ENCODE measurements around the gene SYF2. TPM values are rescaled to one million over a fixed set of nuclear protein-coding genes. Genes with fewer than 3 reads are reported as not detected.

SYF2 gene
- total and polyA plus RNA-seq, 2 of the 13 experiments (the other 11 are each of a cell fraction or from before 2014, with no cell fraction given) = 17.8 to 34.1 TPM

DNA sequence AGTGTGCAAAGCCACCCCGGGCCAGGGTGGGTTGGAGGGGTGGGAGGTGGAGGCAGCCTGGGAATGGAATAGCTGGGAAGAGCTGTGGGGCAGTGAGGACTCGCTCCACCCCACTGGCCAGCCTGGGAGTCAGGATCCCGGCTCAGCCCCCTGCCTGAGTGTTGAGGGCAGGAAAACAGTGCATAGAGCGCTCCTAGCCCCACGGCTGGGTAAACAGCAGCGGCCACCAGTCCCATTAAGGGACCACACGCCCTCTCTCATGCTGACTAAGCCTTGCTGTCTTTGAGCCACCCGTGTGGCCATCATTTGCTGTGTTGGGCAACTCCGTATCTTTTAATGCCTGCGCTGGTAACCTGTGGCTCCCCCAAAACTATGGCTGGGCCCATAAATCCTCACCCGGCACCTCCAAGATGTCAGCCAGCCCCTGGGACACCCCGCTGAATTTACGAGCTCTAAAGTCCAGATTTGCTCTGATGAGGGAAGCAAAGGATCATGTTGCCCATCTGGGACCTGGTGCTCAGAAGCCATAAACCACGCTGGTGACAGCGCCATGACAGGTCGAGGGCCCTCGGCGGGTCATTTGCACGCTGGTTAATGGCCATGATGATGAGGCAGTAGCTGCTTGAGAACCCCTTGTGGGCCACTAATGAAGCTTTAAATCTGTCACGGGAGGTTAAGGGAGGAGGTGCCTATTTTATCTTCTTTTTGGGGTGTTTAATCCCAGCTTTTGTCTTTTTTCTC is 34.9 kb downstream of the SYF2 start (continued):
- TF ChIP-seq, protein P1, sequence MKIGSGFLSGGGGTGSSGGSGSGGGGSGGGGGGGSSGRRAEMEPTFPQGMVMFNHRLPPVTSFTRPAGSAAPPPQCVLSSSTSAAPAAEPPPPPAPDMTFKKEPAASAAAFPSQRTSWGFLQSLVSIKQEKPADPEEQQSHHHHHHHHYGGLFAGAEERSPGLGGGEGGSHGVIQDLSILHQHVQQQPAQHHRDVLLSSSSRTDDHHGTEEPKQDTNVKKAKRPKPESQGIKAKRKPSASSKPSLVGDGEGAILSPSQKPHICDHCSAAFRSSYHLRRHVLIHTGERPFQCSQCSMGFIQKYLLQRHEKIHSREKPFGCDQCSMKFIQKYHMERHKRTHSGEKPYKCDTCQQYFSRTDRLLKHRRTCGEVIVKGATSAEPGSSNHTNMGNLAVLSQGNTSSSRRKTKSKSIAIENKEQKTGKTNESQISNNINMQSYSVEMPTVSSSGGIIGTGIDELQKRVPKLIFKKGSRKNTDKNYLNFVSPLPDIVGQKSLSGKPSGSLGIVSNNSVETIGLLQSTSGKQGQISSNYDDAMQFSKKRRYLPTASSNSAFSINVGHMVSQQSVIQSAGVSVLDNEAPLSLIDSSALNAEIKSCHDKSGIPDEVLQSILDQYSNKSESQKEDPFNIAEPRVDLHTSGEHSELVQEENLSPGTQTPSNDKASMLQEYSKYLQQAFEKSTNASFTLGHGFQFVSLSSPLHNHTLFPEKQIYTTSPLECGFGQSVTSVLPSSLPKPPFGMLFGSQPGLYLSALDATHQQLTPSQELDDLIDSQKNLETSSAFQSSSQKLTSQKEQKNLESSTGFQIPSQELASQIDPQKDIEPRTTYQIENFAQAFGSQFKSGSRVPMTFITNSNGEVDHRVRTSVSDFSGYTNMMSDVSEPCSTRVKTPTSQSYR (CRISPR knock-in tag; IDR thresholded peaks at IDR 0.05; ENCODE audit: borderline replicate concordance) = 0 out of 2 replicates have a peak, but pooled peaks have one; percentile 13
- TF ChIP-seq ZNF567 (CRISPR knock-in tag; IDR thresholded peaks at IDR 0.05; ENCODE audit: borderline replicate concordance) (no peak), ZBTB3 (CRISPR knock-in tag; IDR thresholded peaks at IDR 0.05; ENCODE audit: borderline replicate concordance, low read depth) (no peak), ETV5 (CRISPR knock-in tag; IDR thresholded peaks at IDR 0.05; ENCODE audit: borderline replicate concordance) (no peak), KLF6 (CRISPR knock-in tag; IDR thresholded peaks at IDR 0.05) (0 out of 2 replicates have a peak, but pooled peaks have one; percentile 22), SCMH1 (CRISPR knock-in tag; IDR thresholded peaks at IDR 0.05; ENCODE audit: borderline replicate concordance) (no peak), ZNF550 (CRISPR knock-in tag; IDR thresholded peaks at IDR 0.05; ENCODE audit: borderline replicate concordance) (no peak), ZNF432 (CRISPR knock-in tag; IDR thresholded peaks at IDR 0.05; ENCODE audit: borderline replicate concordance) (no peak), ZNF713 (CRISPR knock-in tag; IDR thresholded peaks at IDR 0.05) (no peak), ISL2 (CRISPR knock-in tag; IDR thresholded peaks at IDR 0.05) (no peak), ZNF766 (CRISPR knock-in tag; IDR thresholded peaks at IDR 0.05; ENCODE audit: borderline replicate concordance) (no peak), TBX3 (IDR thresholded peaks at IDR 0.05; ENCODE audit: borderline replicate concordance) (no peak), HOXA9 (CRISPR knock-in tag; IDR thresholded peaks at IDR 0.05; ENCODE audit: borderline replicate concordance) (no peak)
- TF ChIP-seq, protein P2, sequence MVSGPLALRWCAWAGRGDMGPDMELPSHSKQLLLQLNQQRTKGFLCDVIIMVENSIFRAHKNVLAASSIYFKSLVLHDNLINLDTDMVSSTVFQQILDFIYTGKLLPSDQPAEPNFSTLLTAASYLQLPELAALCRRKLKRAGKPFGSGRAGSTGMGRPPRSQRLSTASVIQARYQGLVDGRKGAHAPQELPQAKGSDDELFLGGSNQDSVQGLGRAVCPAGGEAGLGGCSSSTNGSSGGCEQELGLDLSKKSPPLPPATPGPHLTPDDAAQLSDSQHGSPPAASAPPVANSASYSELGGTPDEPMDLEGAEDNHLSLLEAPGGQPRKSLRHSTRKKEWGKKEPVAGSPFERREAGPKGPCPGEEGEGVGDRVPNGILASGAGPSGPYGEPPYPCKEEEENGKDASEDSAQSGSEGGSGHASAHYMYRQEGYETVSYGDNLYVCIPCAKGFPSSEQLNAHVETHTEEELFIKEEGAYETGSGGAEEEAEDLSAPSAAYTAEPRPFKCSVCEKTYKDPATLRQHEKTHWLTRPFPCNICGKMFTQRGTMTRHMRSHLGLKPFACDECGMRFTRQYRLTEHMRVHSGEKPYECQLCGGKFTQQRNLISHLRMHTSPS (CRISPR knock-in tag; IDR thresholded peaks at IDR 0.05; ENCODE audit: low read depth) = no peak
- TF ChIP-seq, protein P3, sequence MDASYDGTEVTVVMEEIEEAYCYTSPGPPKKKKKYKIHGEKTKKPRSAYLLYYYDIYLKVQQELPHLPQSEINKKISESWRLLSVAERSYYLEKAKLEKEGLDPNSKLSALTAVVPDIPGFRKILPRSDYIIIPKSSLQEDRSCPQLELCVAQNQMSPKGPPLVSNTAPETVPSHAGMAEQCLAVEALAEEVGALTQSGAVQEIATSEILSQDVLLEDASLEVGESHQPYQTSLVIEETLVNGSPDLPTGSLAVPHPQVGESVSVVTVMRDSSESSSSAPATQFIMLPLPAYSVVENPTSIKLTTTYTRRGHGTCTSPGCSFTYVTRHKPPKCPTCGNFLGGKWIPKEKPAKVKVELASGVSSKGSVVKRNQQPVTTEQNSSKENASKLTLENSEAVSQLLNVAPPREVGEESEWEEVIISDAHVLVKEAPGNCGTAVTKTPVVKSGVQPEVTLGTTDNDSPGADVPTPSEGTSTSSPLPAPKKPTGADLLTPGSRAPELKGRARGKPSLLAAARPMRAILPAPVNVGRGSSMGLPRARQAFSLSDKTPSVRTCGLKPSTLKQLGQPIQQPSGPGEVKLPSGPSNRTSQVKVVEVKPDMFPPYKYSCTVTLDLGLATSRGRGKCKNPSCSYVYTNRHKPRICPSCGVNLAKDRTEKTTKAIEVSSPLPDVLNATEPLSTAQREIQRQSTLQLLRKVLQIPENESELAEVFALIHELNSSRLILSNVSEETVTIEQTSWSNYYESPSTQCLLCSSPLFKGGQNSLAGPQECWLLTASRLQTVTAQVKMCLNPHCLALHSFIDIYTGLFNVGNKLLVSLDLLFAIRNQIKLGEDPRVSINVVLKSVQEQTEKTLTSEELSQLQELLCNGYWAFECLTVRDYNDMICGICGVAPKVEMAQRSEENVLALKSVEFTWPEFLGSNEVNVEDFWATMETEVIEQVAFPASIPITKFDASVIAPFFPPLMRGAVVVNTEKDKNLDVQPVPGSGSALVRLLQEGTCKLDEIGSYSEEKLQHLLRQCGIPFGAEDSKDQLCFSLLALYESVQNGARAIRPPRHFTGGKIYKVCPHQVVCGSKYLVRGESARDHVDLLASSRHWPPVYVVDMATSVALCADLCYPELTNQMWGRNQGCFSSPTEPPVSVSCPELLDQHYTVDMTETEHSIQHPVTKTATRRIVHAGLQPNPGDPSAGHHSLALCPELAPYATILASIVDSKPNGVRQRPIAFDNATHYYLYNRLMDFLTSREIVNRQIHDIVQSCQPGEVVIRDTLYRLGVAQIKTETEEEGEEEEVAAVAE (CRISPR knock-in tag; IDR thresholded peaks at IDR 0.05; ENCODE audit: borderline replicate concordance) = no peak
- TF ChIP-seq, protein P4, sequence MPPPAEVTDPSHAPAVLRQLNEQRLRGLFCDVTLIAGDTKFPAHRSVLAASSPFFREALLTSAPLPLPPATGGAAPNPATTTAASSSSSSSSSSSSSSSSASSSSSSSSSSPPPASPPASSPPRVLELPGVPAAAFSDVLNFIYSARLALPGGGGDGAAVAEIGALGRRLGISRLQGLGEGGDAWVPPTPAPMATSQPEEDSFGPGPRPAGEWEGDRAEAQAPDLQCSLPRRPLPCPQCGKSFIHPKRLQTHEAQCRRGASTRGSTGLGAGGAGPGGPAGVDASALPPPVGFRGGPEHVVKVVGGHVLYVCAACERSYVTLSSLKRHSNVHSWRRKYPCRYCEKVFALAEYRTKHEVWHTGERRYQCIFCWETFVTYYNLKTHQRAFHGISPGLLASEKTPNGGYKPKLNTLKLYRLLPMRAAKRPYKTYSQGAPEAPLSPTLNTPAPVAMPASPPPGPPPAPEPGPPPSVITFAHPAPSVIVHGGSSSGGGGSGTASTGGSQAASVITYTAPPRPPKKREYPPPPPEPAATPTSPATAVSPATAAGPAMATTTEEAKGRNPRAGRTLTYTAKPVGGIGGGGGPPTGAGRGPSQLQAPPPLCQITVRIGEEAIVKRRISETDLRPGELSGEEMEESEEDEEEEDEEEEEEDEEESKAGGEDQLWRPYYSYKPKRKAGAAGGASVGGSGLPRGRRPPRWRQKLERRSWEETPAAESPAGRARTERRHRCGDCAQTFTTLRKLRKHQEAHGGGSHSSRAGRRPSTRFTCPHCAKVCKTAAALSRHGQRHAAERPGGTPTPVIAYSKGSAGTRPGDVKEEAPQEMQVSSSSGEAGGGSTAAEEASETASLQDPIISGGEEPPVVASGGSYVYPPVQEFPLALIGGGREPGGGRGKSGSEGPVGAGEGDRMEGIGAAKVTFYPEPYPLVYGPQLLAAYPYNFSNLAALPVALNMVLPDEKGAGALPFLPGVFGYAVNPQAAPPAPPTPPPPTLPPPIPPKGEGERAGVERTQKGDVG (CRISPR knock-in tag; IDR thresholded peaks at IDR 0.05; ENCODE audit: borderline replicate concordance) = no peak

Measured in HepG2 (cell line).